ENCODE results near the gene TRIM10. TPM values are rescaled to one million over a fixed set of nuclear protein-coding genes. Genes with fewer than 3 reads are reported as not detected.
A peak's percentile ranks its signal among the peaks of the same experiment; 100 is the strongest.

TRIM10 gene
- total and polyA plus RNA-seq, 2 donors (not counting 1 experiment from before 2014, with no cell fraction given) = not detected

GRCh38 chr6:30130887-30131862 is 29.8 kb downstream of the TRIM10 start:
- peak; percentile 100 for TF ChIP-seq CTCF (IDR thresholded peaks at IDR 0.05)
- TF ChIP-seq EZH2 (IDR thresholded peaks at IDR 0.05; ENCODE audit: borderline replicate concordance, insufficient read depth, low read depth, low read length, poor library complexity, severe bottlenecking) = no peak
- H3K9ac ChIP-seq (ENCODE audit: low read length) = no peak overlapping the region
- ATAC-seq (ENCODE audit: low read depth) = peak; percentile 92
- H3K27ac ChIP-seq (ENCODE audit: low read length in 2 of 2) = no peak overlapping the region
- H3K36me3 ChIP-seq (replicated peaks in 1 of 2; ENCODE audit: control extremely low read depth in 1 of 2, control insufficient read depth in 1 of 2, extremely low read depth in 1 of 2, insufficient read depth in 2 of 2, low read length in 1 of 2) = no peaks in the 10 kb centered on the region
- H3K4me1 ChIP-seq (ENCODE audit: control insufficient read depth in 2 of 2, insufficient read depth in 2 of 2, low read length in 2 of 2) = peaks cover 13 to 18% of the 10 kb centered on the region in 2 donors
- H3K4me1 Mint-ChIP-seq = peaks cover 12% of the 10 kb centered on the region
- CTCF ChIA-PET = interaction anchor here (0.6 to 6.7 kb wide), 31 partner anchors 8 to 425 kb away, joined by 3 to 194 read pairs (median 4); partner anchors contain the start of gene POLR1H
- no peak overlapping the region for H3K27ac Mint-ChIP-seq
- H3K27me3 Mint-ChIP-seq = peaks cover 60% of the 10 kb centered on the region
- WGBS (ENCODE audit: insufficient coverage) = 33% methylated on average over 16 of the region's 16 CpGs
- H3K9me3 ChIP-seq (ENCODE audit: control extremely low read depth in 1 of 3, control insufficient read depth in 2 of 3, insufficient read depth in 1 of 3, low read length in 2 of 3) = peaks cover 0 to 6% (median 0%) of the 10 kb centered on the region in 3 donors
- no peak overlapping the region for H3K4me2 ChIP-seq (replicated peaks; ENCODE audit: low read depth, low read length, poor library complexity, severe bottlenecking)
- POLR2A ChIA-PET = interaction anchor here (1.7 kb wide), 1 partner anchor 28 kb away, joined by 7 read pairs; no protein-coding TSS in a partner anchor
- H3K27me3 ChIP-seq (replicated peaks in 1 of 4; ENCODE audit: control extremely low read depth in 1 of 4, control insufficient read depth in 3 of 4, insufficient read depth in 4 of 4, low read length in 3 of 4) = peaks cover 0 to 55% (median 46%) of the 10 kb centered on the region in 4 experiments
- no peak overlapping the region for H3K4me3 ChIP-seq (ENCODE audit: control extremely low read depth in 1 of 5, extremely low read depth in 1 of 5, insufficient read depth in 1 of 5, low read depth in 2 of 5, low read length in 4 of 5)
- no peak overlapping the region for H3K4me3 Mint-ChIP-seq
- H3K79me2 ChIP-seq (ENCODE audit: control insufficient read depth, insufficient read depth, low read length) = no peaks in the 10 kb centered on the region
- no peaks in the 10 kb centered on the region for H4K20me1 ChIP-seq (ENCODE audit: control insufficient read depth, insufficient read depth, low read length, poor library complexity, severe bottlenecking)
- intact Hi-C loops (cut with micrococcal nuclease) = loop anchor here (1.0 to 10.0 kb wide), 3 partner anchors 28 to 283 kb away; no protein-coding TSS in a partner anchor
- H2AFZ ChIP-seq (ENCODE audit: insufficient read depth, low read depth, low read length, poor library complexity, severe bottlenecking) = peak overlapping the region; percentile 57
- H3K9me3 Mint-ChIP-seq (ENCODE audit: insufficient read depth) = no peaks in the 10 kb centered on the region
- peak; percentile 87 for DNase-seq

Data from B cell (primary cell).